GM12891 (cell line): ENCODE data around the gene ELP6.
"Not testable (repeated sequence)": the region's sequence is repeated elsewhere in the genome, so short reads cannot be mapped to it uniquely, and the experiment has no call there.

Experiments
- DNase-seq: peaks from one replicate; pipeline ENCODE4 v3.0.0; 2011; ENCODE audit warnings: low spot score; ENCODE audit not compliant: insufficient read length
- FAIRE-seq: peaks from 2 replicates; lab custom pipeline; 2011; peaks lifted over from hg19 to GRCh38; lab: Jason Lieb, UNC
- PAX5 ChIP-seq: IDR thresholded peaks from 2 replicates; pipeline ENCODE4 v1.6.1; 2011; ENCODE audit warnings: low read length, moderate library complexity, mild to moderate bottlenecking; ENCODE audit not compliant: insufficient read depth, severe bottlenecking
- POLR2A ChIP-seq: IDR thresholded peaks from 2 replicates; pipeline ENCODE4 v1.6.1; 2011; ENCODE audit warnings: low read depth, low read length, control low read depth
- POLR2AphosphoS5 ChIP-seq: IDR thresholded peaks from 2 replicates; pipeline ENCODE4 v1.6.1; 2011; ENCODE audit warnings: low read depth, low read length, control low read depth
- POU2F2 ChIP-seq: IDR thresholded peaks from 2 replicates; pipeline ENCODE4 v1.6.1; 2011; ENCODE audit warnings: low read depth, mild to moderate bottlenecking, control low read depth, low read length, moderate library complexity
- SPI1 ChIP-seq: IDR thresholded peaks from 2 replicates; pipeline ENCODE4 v1.6.1; 2011; ENCODE audit warnings: low read depth, low read length, control low read depth
- TAF1 ChIP-seq: IDR thresholded peaks from 2 replicates; pipeline ENCODE4 v1.6.1; 2011; ENCODE audit warnings: low read depth, low read length, control low read depth

ELP6 gene

DNA sequence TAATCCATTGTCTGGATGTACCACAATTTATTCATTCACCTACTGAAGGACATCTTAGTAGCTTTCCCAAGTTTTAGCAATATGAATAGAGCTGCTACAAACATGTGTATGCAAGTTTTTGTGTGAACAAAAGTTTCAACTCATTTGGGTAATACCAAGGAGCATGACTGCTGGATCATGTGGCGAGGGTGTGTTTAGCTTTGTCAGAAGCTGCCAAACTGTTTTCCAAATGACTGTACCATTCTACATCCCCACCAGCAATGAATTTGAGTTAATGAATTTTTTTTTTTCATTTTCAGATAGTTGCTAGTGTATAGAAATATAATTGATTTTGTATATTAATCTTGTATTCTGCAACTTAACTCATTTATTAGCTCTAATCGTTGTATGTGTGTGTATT lies 20.0 kb upstream of the ELP6 start:
- DNase-seq, result no peak
- FAIRE-seq, result no peak
- TF ChIP-seq POU2F2, result no peak
- TF ChIP-seq PAX5, result no peak

- no peak for FAIRE-seq
- no peak for TF ChIP-seq POU2F2
- TF ChIP-seq POLR2AphosphoS5, result no peak
- no peak for TF ChIP-seq TAF1
- TF ChIP-seq SPI1, result no peak
- TF ChIP-seq PAX5, result no peak
- TF ChIP-seq POLR2A, result no peak
- no peak for DNase-seq
Observed at GRCh38 chr3:47527952-47528725, 14.6 kb upstream of the ELP6 start.

- FAIRE-seq (no peak), DNase-seq (no peak)
- TF ChIP-seq PAX5, result no peak
- no peak for TF ChIP-seq POLR2A
- TF ChIP-seq POU2F2, result no peak
- TF ChIP-seq TAF1, result no peak
- no peak for TF ChIP-seq SPI1
- no peak for TF ChIP-seq POLR2AphosphoS5
Observed at GRCh38 chr3:47525617-47526016, 12.1 kb upstream of the ELP6 start.

GRCh38 chr3:47523310-47524073 lies 10.0 kb upstream of the ELP6 start:
- TF ChIP-seq POLR2AphosphoS5, result no peak
- TF ChIP-seq PAX5, result no peak
- TF ChIP-seq POLR2A, result no peak
- TF ChIP-seq POU2F2, result no peak
- TF ChIP-seq TAF1, result no peak
- TF ChIP-seq SPI1, result no peak
- FAIRE-seq (no peak), DNase-seq (no peak)

DNA sequence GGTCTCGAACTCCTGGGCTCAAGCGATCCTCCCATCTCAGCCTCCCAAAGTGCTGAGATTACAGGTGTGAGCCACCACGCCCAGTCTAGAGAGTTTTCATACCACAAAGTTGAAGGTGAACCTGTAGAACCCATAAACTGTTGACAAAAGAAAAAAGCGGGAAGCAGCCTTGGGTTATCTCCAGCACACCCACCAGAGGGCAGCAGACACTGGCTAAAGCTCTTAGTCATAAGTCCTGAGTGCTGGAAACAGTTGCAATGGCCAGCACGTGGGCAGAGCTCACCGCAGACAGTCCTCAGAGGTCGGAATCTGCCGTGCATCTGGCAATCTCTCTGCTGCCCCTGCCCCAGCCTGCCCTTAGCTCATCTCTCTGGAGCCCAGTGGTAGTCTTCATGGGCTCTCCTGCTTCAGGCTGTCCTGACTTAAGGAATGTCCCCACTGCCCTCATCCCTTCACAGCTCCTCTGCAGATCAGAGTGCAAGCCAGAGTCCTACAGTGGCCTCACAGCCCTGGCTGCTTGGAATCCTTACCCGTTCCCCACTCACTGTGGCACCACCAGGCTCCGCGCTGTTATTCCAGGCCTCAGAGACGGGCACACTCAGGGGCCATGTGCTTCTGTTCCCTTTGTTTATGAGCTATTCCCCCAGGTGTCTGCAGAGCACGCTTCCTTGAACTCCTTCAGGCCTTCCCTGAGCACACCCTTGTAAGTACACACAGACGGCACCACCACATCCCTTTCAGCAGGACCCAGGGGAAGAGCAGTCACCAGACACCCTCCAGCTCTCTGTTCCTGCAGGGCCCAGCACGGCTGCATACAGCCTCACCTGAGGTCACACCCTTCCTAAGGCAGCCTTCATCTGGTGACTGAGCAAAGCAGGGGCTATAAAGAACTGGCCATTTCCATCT lies 8.8 kb upstream of the ELP6 start:
- FAIRE-seq (peak; percentile 99), DNase-seq (peak; percentile 57)
- TF ChIP-seq POLR2A (no peak), SPI1 (no peak)

DNA sequence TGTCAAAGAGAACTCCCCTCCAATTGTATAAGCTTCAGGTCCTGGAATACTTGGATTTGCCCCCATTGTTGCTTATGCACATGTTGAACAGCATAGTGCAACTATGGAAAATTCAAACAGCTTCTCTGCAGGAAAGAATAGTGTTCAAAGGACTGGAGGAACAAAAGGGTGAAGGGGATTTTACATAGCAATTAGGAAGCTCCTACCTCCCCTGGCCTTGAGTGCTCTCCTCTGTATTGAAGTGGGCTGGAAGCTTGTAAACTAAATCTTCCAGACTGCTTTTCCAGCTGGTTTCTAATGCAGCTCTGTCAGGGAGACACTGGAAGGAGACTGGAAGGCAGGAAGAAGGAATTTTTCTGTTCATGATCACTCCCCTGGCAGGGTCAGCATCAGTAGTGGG lies 7.2 kb upstream of the ELP6 start:
- FAIRE-seq, result no peak
- DNase-seq, result no peak
- no peak for TF ChIP-seq TAF1
- no peak for TF ChIP-seq PAX5
- no peak for TF ChIP-seq POLR2AphosphoS5
- no peak for TF ChIP-seq POU2F2
- TF ChIP-seq SPI1, result no peak
- no peak for TF ChIP-seq POLR2A

- DNase-seq (no peak), FAIRE-seq (no peak)
- TF ChIP-seq POU2F2 (no peak), TAF1 (no peak), POLR2A (no peak)
Observed at GRCh38 chr3:47517937-47518336, 4.4 kb upstream of the ELP6 start.

DNA sequence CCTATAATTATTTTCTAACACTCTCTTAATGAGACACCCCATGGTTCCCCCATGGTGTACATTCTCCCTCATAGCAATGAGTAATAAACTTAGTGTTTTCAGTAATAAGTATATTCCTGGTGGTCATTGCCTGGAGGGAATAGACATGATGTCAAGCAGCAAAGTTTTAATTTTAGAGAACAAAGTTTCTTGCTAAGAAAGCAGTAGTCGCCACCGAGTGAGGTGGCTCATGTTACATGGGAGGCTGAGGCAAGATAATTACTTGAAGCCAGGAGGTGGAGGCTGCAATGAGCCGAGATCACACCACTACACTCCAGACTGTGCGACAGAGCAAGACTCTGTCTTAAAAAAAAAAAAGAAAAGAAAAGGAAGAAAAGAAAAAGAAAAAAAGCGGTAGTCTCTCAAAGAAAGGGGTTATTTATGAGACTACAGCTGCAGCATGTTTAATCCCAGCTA lies 2.4 kb upstream of the ELP6 start:
- FAIRE-seq, result no peak
- no peak for TF ChIP-seq POLR2AphosphoS5
- no peak for TF ChIP-seq POU2F2
- no peak for TF ChIP-seq TAF1
- no peak for TF ChIP-seq SPI1
- TF ChIP-seq POLR2A, result no peak
- no peak for TF ChIP-seq PAX5
- DNase-seq, result no peak

- DNase-seq, result no peak
- FAIRE-seq, result no peak
- TF ChIP-seq POU2F2, result no peak
Observed at GRCh38 chr3:47515100-47515499, 1.6 kb upstream of the ELP6 start.

DNA sequence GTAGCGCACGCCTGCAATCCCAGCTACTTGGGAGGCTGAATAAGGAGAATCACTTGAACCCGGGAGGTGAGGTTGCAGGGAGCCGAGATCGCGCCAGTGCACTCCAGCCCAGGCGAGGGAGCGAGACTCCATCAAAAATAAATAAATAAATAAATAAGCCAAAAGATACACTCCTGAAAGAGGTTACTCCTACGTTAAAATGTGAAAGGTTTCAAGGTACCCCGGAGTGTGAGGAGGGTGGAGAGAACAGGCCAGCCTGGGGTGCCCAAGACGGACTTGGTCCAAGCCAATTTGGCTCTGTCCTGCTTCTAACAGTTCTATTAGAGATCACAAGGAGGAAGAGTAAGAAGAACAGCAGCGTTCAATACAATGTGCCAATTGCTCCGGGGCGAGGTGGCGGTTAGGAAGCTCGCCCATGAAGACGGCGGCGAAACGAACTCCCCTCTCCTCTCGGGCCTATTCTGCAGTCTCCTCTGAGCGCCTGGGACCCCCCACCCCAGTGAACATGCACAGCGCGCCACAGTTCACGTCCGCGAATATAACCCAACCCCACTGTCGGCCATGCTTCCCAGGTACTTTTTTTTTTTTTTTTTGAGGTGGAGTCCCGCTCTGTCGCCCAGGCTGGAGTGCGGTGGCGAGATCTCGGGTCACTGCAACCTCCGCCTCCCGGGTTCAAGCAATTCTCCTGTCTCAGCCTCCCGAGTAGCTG lies 942 bp downstream of the ELP6 start:
- DNase-seq, result no peak
- no peak for FAIRE-seq
- TF ChIP-seq POLR2A, result no peak; the same call in 1 of the 2 replicates
- TF ChIP-seq POLR2AphosphoS5, result no peak; the same call in 1 of the 2 replicates
- TF ChIP-seq PAX5, result no peak
- TF ChIP-seq POU2F2, result no peak
- TF ChIP-seq TAF1, result no peak; the same call in 1 of the 2 replicates
- no peak for TF ChIP-seq SPI1

DNA sequence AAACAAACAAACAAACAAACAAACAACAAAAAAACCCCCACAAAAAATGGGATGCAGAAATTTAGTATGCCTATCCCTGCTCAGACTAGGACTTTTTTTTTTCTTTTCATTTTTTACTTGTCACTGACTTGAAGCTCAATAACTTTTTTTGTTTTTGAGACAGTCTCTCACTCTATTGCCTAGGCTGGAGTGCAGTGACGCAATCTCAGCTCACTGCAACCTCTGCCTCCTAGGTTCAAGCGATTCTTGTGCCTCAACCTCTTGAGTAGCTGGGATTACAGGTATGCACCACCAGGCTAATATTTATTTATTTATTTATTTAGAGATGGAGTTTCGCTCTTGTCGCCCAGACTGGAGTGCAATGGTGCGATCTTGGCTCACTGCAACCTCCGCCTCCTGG lies 8.2 kb downstream of the ELP6 start:
- not testable (repeated sequence) for FAIRE-seq, DNase-seq
